Measurements from ENCODE around the gene ARFGAP2. TPM values are rescaled to one million over a fixed set of nuclear protein-coding genes. Genes with fewer than 3 reads are reported as not detected.
"Not testable (repeated sequence)": the region's sequence is repeated elsewhere in the genome, so short reads cannot be mapped to it uniquely, and the experiment has no call there.

Gene ARFGAP2
- total RNA-seq, 1 donor from 2014 or later: 90.9 TPM

DNA sequence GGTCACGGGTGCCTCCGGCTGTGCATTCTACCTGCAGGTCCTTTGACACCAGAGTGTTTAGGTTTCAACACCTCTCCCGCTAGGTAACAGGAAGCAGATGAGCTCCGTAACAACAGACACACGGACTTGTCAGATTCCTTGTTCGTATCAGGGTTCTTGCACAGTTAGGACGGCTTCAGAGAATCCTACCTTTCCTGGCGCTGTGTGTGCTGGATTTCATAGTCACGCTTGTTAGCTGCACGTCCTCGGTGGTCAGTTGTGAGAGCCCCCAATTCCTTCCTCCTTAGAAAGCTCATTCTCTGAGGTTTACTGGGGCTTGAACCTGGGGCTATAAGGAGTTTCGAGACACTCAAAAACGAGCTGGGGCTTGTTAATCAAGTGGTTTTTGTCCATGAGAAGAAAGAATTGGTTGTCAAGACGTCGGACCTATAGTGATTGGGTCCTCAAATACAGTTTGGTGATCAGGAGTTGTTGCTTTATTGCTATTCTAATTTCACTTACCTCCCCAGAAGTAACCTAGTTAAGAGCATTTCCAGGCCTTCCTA lies 38.8 kb upstream of the ARFGAP2 start:
- DNase-seq (no peak), ATAC-seq (no peak)
- no peaks in the 10 kb centered on the region for H3K9me3 ChIP-seq
- H3K4me1 ChIP-seq: peaks cover 46% of the 10 kb centered on the region
- intact Hi-C loops (cut with DNase I): no loop called here
- peaks cover 25% of the 10 kb centered on the region for H3K36me3 ChIP-seq
- no peak for TF ChIP-seq CTCF (IDR thresholded peaks at IDR 0.05)
- H3K27ac ChIP-seq: peak overlapping the region; percentile 90
- no peaks in the 10 kb centered on the region for H3K27me3 ChIP-seq (ENCODE audit: low read depth)
- peak overlapping the region; percentile 74 for H3K4me3 ChIP-seq

GRCh38 chr11:47213950-47214565 lies 37.4 kb upstream of the ARFGAP2 start:
- H3K4me1 ChIP-seq: peaks cover 41% of the 10 kb centered on the region
- H3K4me3 ChIP-seq: peak overlapping the region; percentile 74
- intact Hi-C loops (cut with DNase I): no loop called here
- DNase-seq (peak; percentile 96), ATAC-seq (peak; percentile 95 to 97)
- peak overlapping the region; percentile 90 for H3K27ac ChIP-seq
- TF ChIP-seq CTCF (IDR thresholded peaks at IDR 0.05): no peak
- peaks cover 12% of the 10 kb centered on the region for H3K36me3 ChIP-seq
- H3K27me3 ChIP-seq (ENCODE audit: low read depth): no peaks in the 10 kb centered on the region
- no peaks in the 10 kb centered on the region for H3K9me3 ChIP-seq

- H3K4me1 ChIP-seq: peaks cover 35% of the 10 kb centered on the region
- no peak overlapping the region for H3K27ac ChIP-seq
- no peak for TF ChIP-seq CTCF (IDR thresholded peaks at IDR 0.05)
- intact Hi-C loops (cut with DNase I): no loop called here
- no peak for ATAC-seq
- peaks cover 6% of the 10 kb centered on the region for H3K36me3 ChIP-seq
- H3K9me3 ChIP-seq: no peaks in the 10 kb centered on the region
- H3K4me3 ChIP-seq: no peak overlapping the region
- no peaks in the 10 kb centered on the region for H3K27me3 ChIP-seq (ENCODE audit: low read depth)
- DNase-seq: no peak
Measured at GRCh38 chr11:47212938-47213337, 36.3 kb upstream of the ARFGAP2 start.

DNA sequence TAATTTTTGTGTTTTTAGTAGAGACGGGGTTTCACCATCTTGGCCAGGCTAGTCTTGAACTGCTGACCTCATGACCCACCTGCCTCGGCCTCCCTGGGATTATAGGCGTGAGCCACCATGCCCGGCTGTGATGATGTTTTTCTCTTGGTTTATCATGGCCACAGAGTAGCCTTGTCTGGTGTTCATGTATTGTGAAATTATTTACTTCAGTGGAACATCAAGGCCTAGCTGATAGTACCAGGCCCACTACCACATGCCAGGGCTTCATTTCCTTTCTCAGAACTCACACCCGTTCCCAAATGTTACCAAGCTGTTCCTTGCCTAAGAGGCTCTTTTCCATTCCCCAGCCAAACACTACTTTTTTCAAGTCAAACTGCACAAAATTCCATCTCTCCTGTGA lies 31.9 kb upstream of the ARFGAP2 start:
- intact Hi-C loops (cut with DNase I): no loop called here
- H3K36me3 ChIP-seq: no peaks in the 10 kb centered on the region

DNA sequence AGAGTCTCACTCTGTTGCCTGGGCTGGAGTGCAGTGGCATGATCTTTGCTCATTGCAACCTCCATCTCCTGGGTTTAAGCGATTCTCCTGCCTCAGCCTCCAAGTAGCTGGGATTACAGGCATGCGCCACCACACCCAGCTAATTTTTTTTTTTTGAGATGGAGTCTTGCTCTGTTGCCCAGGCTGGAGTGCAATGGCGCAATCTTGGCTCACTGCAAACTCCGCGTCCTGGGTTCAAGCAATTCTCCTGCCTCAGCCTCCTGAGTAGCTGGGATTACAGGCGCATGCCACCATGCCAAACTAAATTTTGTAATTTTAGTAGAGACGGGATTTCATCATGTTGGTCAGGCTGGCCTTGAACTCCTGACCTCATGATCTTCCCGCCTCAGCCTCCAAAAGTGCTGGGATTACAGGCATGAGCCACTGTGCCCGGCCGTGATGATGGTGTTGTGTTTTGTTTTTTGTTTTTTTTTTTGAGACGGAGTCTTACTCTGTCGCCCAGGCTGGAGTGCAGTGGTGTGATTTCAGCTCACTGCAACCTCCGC lies 31.4 kb upstream of the ARFGAP2 start:
- H3K4me3 ChIP-seq; DNase-seq; H3K27ac ChIP-seq; H3K36me3 ChIP-seq; intact Hi-C loops (cut with DNase I); H3K27me3 ChIP-seq (ENCODE audit: low read depth); H3K4me1 ChIP-seq; H3K9me3 ChIP-seq; ATAC-seq: not testable (repeated sequence)

More for the DNA sequence above, 31.9 kb upstream of the ARFGAP2 start:
- ATAC-seq: no peak
- Histone ChIP-seq H3K4me1 (peaks cover 3% of the 10 kb centered on the region), H3K9me3 (no peaks in the 10 kb centered on the region), H3K27ac (no peak overlapping the region), H3K27me3 (ENCODE audit: low read depth) (no peaks in the 10 kb centered on the region), H3K4me3 (no peak overlapping the region)
- DNase-seq: no peak
- TF ChIP-seq CTCF (IDR thresholded peaks at IDR 0.05): no peak

DNA sequence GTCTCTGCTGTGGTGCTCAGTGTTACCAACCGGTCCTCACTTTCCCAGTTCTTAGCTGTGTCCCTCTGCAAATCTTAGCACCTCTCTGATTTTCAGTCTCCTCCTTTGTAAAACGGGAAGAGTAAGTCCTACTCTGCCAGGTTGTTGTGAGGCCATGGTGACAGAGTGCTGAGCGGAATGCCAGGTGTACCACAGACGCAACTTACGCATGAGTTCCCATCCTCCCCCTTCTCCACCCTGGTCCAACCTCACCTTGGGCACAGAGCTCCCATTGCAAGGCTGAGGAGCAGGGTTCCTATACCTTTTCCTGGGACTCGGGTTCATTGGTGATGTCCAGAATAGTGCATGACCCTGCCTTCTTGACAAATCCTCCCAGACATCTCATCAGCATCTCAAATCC lies 30.8 kb upstream of the ARFGAP2 start:
- no peak for TF ChIP-seq CTCF (IDR thresholded peaks at IDR 0.05)
- Histone ChIP-seq H3K27me3 (ENCODE audit: low read depth) (no peaks in the 10 kb centered on the region), H3K36me3 (no peaks in the 10 kb centered on the region), H3K27ac (no peak overlapping the region), H3K9me3 (no peaks in the 10 kb centered on the region), H3K4me1 (no peaks in the 10 kb centered on the region), H3K4me3 (no peak overlapping the region)
- DNase-seq: no peak
- intact Hi-C loops (cut with DNase I): no loop called here
- no peak for ATAC-seq

GRCh38 chr11:47206577-47206976 lies 29.9 kb upstream of the ARFGAP2 start:
- H3K27ac ChIP-seq; intact Hi-C loops (cut with DNase I); H3K4me1 ChIP-seq; ATAC-seq; DNase-seq; H3K4me3 ChIP-seq; H3K9me3 ChIP-seq; H3K27me3 ChIP-seq (ENCODE audit: low read depth); H3K36me3 ChIP-seq: not testable (repeated sequence)

Measured in lower lobe of right lung (tissue), 2 donors.